ENCODE measurements around the gene ALAS1.
A peak's percentile ranks its signal among the peaks of the same experiment; 100 is the strongest.

The ALAS1 gene

DNA sequence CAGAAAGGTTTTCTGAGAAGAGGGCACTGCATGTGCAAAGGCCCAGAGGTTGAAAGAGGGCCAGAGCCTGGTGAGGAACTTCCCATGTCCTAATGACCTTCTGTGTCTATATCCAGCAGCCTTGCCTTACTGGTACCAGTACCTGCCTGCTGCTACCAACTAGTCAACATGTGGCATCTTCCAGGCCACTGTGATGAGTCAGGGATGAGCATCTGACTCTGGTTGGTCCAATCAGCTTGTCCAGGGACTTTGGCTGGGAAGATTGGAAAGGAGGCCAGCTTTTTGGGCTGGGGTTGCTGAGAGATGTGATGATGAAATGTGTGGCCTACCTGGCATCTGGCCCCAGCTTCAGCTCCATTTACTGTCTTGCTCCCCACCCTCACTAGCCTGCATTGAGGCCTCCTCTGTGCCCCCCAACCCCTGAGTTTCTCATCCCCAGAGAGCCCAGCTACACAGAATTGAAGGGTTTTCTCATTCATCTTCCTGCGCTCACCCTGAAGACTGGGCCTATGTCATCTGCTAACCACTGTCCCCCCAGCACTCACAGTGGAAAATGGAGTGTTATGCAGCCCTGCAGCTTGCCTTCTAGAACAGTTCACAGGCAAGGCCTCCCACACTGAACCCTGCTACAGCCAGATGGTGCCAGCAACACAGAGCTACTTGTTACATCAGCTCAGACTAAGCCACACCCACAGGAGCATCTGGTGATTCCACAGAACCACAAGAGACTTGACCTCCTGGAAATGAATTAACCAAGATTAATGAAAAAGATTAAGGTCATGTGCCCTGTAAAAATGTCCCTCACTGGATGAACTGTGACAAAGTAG is 42.3 kb downstream of the ALAS1 start:
- peaks cover 7% of the 10 kb centered on the region for H3K36me3 Mint-ChIP-seq (ENCODE audit: low read depth)
- no peak for TF ChIP-seq CTCF (IDR thresholded peaks at IDR 0.05)
- peaks cover 7% of the 10 kb centered on the region for H3K9me3 Mint-ChIP-seq
- no peak for DNase-seq
- peak overlapping the region; percentile 91 for H3K4me3 Mint-ChIP-seq
- peaks cover 32% of the 10 kb centered on the region for H3K27me3 Mint-ChIP-seq (ENCODE audit: low read depth, poor library complexity)
- peaks cover 58% of the 10 kb centered on the region for H3K4me1 Mint-ChIP-seq
- no peak overlapping the region for H3K27ac Mint-ChIP-seq

DNA sequence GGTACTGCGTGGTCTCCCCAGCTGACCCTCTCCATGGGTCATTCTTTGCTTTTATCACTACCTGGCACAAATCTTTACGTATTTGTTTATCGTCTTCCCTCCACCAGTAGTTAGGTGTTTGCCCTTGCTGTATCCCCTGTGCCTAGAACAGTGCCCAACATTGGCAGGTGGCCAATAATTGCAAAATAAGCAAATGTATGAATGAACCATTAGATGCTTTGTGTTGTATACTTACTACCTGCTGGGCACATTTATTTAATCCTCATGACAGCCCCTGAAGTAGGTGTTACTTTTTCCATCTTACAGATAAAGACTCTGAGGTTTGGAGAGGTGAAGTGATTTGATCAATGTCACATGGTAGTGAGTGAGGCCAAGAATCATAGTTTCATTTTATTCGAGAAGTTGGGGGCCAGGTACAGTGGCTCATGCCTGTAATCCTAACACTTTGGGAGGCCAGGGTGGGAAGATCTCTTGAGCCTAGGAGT is 43.0 kb downstream of the ALAS1 start:
- no peak overlapping the region for H3K27ac Mint-ChIP-seq
- DNase-seq = no peak
- H3K36me3 Mint-ChIP-seq (ENCODE audit: low read depth) = peaks cover 7% of the 10 kb centered on the region
- H3K4me1 Mint-ChIP-seq = peaks cover 54% of the 10 kb centered on the region
- H3K4me3 Mint-ChIP-seq = peak overlapping the region; percentile 91
- peaks cover 7% of the 10 kb centered on the region for H3K9me3 Mint-ChIP-seq
- no peak for TF ChIP-seq CTCF (IDR thresholded peaks at IDR 0.05)
- H3K27me3 Mint-ChIP-seq (ENCODE audit: low read depth, poor library complexity) = peaks cover 35% of the 10 kb centered on the region

- no peak for TF ChIP-seq CTCF (IDR thresholded peaks at IDR 0.05)
- H3K27ac Mint-ChIP-seq = no peak overlapping the region
- H3K4me1 Mint-ChIP-seq = peaks cover 43% of the 10 kb centered on the region
- H3K4me3 Mint-ChIP-seq = no peak overlapping the region
- no peak for DNase-seq
- peaks cover 46% of the 10 kb centered on the region for H3K27me3 Mint-ChIP-seq (ENCODE audit: low read depth, poor library complexity)
- H3K36me3 Mint-ChIP-seq (ENCODE audit: low read depth) = peaks cover 7% of the 10 kb centered on the region
- H3K9me3 Mint-ChIP-seq = peaks cover 7% of the 10 kb centered on the region
Observed at GRCh38 chr3:52242039-52242438, 44.1 kb downstream of the ALAS1 start.

- peaks cover 7% of the 10 kb centered on the region for H3K9me3 Mint-ChIP-seq
- TF ChIP-seq CTCF (IDR thresholded peaks at IDR 0.05) = no peak
- peaks cover 53% of the 10 kb centered on the region for H3K27me3 Mint-ChIP-seq (ENCODE audit: low read depth, poor library complexity)
- H3K27ac Mint-ChIP-seq = no peak overlapping the region
- H3K4me3 Mint-ChIP-seq = no peak overlapping the region
- peaks cover 7% of the 10 kb centered on the region for H3K36me3 Mint-ChIP-seq (ENCODE audit: low read depth)
- peaks cover 26% of the 10 kb centered on the region for H3K4me1 Mint-ChIP-seq
- DNase-seq = no peak
Observed at GRCh38 chr3:52243791-52244628, 46.0 kb downstream of the ALAS1 start.

DNA sequence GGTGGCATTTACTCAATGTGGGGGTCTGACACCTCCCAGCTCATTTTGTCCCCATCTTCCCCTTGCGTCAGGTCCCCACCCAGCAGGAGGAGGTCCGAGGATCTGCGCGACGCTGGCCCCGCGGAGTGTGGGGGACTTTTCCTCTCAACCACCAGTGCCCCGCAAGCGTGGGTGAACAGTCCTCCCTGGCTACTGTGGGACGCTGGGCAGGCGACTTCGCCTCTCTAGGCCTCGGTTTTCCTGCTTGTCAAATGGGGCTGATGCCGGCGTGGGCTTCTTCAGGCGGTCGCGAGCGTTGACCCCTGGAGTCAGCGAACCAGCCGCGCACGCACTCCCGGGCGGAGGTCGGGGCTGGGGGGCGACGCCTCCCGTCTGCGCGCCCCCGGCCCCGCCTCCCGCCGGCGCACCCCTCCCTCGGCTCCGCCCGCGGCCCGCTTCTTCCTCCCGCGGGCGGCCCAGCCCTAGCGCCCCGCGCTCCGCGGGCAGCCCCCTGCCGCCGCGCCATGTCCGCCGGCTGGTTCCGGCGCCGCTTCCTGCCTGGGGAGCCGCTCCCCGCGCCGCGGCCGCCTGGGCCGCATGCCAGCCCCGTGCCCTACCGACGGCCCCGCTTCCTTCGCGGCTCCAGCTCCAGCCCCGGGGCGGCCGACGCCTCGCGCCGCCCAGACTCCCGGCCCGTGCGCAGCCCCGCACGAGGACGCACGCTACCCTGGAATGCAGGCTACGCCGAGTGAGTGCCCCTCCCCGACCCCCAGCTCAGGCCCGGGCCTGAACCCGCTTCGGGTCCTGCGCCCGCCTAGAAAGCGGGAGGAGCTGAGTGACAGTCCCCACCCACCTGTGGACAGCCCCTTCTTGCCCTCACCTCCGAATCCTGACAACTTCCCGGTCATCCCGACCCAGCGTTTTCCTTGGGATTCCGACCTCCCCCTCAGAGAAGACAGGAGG is 47.6 kb downstream of the ALAS1 start, which contains the start of gene PPM1M:
TSS of gene PPM1M (plus strand) at position 438 of the 942 bp plus-strand sequence. CDS start at position 504, 66 bp downstream.
- no peak for TF ChIP-seq CTCF (IDR thresholded peaks at IDR 0.05)
- peaks cover 7% of the 10 kb centered on the region for H3K9me3 Mint-ChIP-seq
- H3K4me1 Mint-ChIP-seq = peaks cover 12% of the 10 kb centered on the region
- H3K36me3 Mint-ChIP-seq (ENCODE audit: low read depth) = peaks cover 7% of the 10 kb centered on the region
- H3K4me3 Mint-ChIP-seq = peak within 1 kb of the TSS; percentile 76
- DNase-seq = peak; percentile 68
- peaks cover 53% of the 10 kb centered on the region for H3K27me3 Mint-ChIP-seq (ENCODE audit: low read depth, poor library complexity)
- no peak within 1 kb of the TSS for H3K27ac Mint-ChIP-seq

Data from nephron progenitor cell (in vitro differentiated cells).